ENCODE results near the gene TYK2.
"Not testable (repeated sequence)": the region's sequence is repeated elsewhere in the genome, so short reads cannot be mapped to it uniquely, and the experiment has no call there.

The TYK2 gene

GRCh38 chr19:10374931-10375330 is 5.4 kb downstream of the TYK2 start:
- no peak for DNase-seq (ENCODE audit: low spot score)
- no peak for TF ChIP-seq CTCF (IDR thresholded peaks at IDR 0.05; ENCODE audit: borderline replicate concordance, control extremely low read depth, extremely low read depth, insufficient read depth, missing control alignments)
- in situ Hi-C loops (cut with MboI; ENCODE audit: low sequenced_read_pairs, unreplicated experiment) = loop anchor here (25.0 kb wide), 1 partner anchor 438 kb away; the partner anchor contains the start of gene OLFM2

- no peak for DNase-seq (ENCODE audit: low spot score)
- TF ChIP-seq CTCF (IDR thresholded peaks at IDR 0.05; ENCODE audit: borderline replicate concordance, control extremely low read depth, extremely low read depth, insufficient read depth, missing control alignments) = no peak
- in situ Hi-C loops (cut with MboI; ENCODE audit: low sequenced_read_pairs, unreplicated experiment) = no loop called here
Measured at GRCh38 chr19:10372690-10373089, 7.7 kb downstream of the TYK2 start.

- in situ Hi-C loops (cut with MboI; ENCODE audit: low sequenced_read_pairs, unreplicated experiment) = no loop called here
- TF ChIP-seq CTCF (IDR thresholded peaks at IDR 0.05; ENCODE audit: borderline replicate concordance, control extremely low read depth, extremely low read depth, insufficient read depth, missing control alignments) = no peak
- DNase-seq (ENCODE audit: low spot score) = peak; percentile 18
Measured at GRCh38 chr19:10368101-10368803, 12.1 kb downstream of the TYK2 start.

GRCh38 chr19:10366950-10367512 is 13.3 kb downstream of the TYK2 start:
- DNase-seq (ENCODE audit: low spot score); in situ Hi-C loops (cut with MboI; ENCODE audit: low sequenced_read_pairs, unreplicated experiment): not testable (repeated sequence)

GRCh38 chr19:10365518-10365917 is 14.9 kb downstream of the TYK2 start:
- in situ Hi-C loops (cut with MboI; ENCODE audit: low sequenced_read_pairs, unreplicated experiment) = no loop called here
- DNase-seq (ENCODE audit: low spot score) = no peak
- no peak for TF ChIP-seq CTCF (IDR thresholded peaks at IDR 0.05; ENCODE audit: borderline replicate concordance, control extremely low read depth, extremely low read depth, insufficient read depth, missing control alignments)

GRCh38 chr19:10364644-10365043 is 15.7 kb downstream of the TYK2 start:
- in situ Hi-C loops (cut with MboI; ENCODE audit: low sequenced_read_pairs, unreplicated experiment) = no loop called here

More at GRCh38 chr19:10364644-10365043, 15.7 kb downstream of the TYK2 start:
- DNase-seq (ENCODE audit: low spot score) = no peak
- TF ChIP-seq CTCF (IDR thresholded peaks at IDR 0.05; ENCODE audit: borderline replicate concordance, control extremely low read depth, extremely low read depth, insufficient read depth, missing control alignments) = no peak

All from GM13976 (cell line).